ENCODE data around the gene TMEM117.

Gene TMEM117

DNA sequence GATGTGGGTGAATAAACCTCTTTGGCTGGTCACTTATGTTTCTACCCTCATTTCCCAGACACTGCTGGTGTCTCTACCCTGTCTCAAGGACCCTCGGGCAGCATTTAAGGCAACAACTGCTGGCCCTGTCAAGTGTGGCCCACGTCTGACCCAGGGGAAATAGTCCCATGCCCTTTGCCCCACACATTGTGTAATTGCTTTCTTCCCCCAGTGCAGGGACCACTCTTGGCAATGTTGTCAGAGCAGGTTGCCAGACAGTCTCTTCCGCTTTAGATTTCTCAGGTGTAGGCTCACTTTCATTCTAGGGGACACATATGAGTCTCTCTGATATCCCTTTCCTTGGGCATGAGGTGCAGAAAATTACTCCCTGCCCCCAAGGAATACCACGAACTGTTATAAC, 216.7 kb downstream of the TMEM117 start:
- Mint-ChIP-seq H3K27ac (no peak overlapping the region), H3K27me3 (no peaks in the 10 kb centered on the region), H3K4me3 (no peak overlapping the region), H3K9me3 (no peaks in the 10 kb centered on the region), H3K4me1 (ENCODE audit: low read depth) (no peaks in the 10 kb centered on the region), H3K36me3 (ENCODE audit: low read depth) (no peaks in the 10 kb centered on the region)
- intact Hi-C loops (cut with micrococcal nuclease): no loop called here

- no peak overlapping the region for H3K4me3 Mint-ChIP-seq
- H3K4me1 Mint-ChIP-seq (ENCODE audit: low read depth): no peaks in the 10 kb centered on the region
- no peak overlapping the region for H3K27ac Mint-ChIP-seq
- no peaks in the 10 kb centered on the region for H3K27me3 Mint-ChIP-seq
- intact Hi-C loops (cut with micrococcal nuclease): no loop called here
- no peaks in the 10 kb centered on the region for H3K9me3 Mint-ChIP-seq
- no peaks in the 10 kb centered on the region for H3K36me3 Mint-ChIP-seq (ENCODE audit: low read depth)
These were observed 217.8 kb downstream of the TMEM117 start for GRCh38 chr12:44053549-44054127.

- no peaks in the 10 kb centered on the region for H3K4me1 Mint-ChIP-seq (ENCODE audit: low read depth)
- H3K9me3 Mint-ChIP-seq: no peaks in the 10 kb centered on the region
- no peak overlapping the region for H3K4me3 Mint-ChIP-seq
- intact Hi-C loops (cut with micrococcal nuclease): no loop called here
- no peak overlapping the region for H3K27ac Mint-ChIP-seq
- H3K36me3 Mint-ChIP-seq (ENCODE audit: low read depth): no peaks in the 10 kb centered on the region
- no peaks in the 10 kb centered on the region for H3K27me3 Mint-ChIP-seq
These were observed 218.4 kb downstream of the TMEM117 start for GRCh38 chr12:44054281-44054680.

- H3K27me3 Mint-ChIP-seq: no peaks in the 10 kb centered on the region
- H3K4me3 Mint-ChIP-seq: no peak overlapping the region
- no peaks in the 10 kb centered on the region for H3K36me3 Mint-ChIP-seq (ENCODE audit: low read depth)
- no peak overlapping the region for H3K27ac Mint-ChIP-seq
- intact Hi-C loops (cut with micrococcal nuclease): no loop called here
- H3K4me1 Mint-ChIP-seq (ENCODE audit: low read depth): no peaks in the 10 kb centered on the region
- H3K9me3 Mint-ChIP-seq: no peaks in the 10 kb centered on the region
These were observed 222.5 kb downstream of the TMEM117 start for GRCh38 chr12:44058366-44058765.

- no peaks in the 10 kb centered on the region for H3K27me3 Mint-ChIP-seq
- intact Hi-C loops (cut with micrococcal nuclease): no loop called here
- no peaks in the 10 kb centered on the region for H3K36me3 Mint-ChIP-seq (ENCODE audit: low read depth)
- H3K4me1 Mint-ChIP-seq (ENCODE audit: low read depth): no peaks in the 10 kb centered on the region
- no peak overlapping the region for H3K4me3 Mint-ChIP-seq
- no peaks in the 10 kb centered on the region for H3K9me3 Mint-ChIP-seq
- H3K27ac Mint-ChIP-seq: no peak overlapping the region
These were observed 223.6 kb downstream of the TMEM117 start for GRCh38 chr12:44059476-44059875.

DNA sequence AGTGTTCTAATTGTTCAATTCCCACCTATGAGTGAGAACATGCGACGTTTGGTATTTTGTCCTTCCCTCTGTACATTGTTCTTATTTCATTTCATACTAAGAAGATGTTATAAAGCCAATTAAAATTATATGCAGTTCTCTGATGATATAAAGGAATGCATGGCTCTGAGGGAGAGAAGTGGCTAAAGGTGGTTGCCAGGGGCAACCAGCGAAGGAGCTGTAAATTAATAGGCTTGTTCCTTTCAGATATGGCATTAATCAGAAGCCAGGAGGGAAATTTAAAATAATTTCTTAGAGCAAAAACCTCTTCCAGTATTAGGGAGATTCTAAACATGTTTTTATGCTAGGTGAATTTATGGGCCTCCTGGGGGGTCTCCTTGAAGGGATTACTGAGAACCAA, 227.8 kb downstream of the TMEM117 start:
- H3K36me3 Mint-ChIP-seq (ENCODE audit: low read depth): no peaks in the 10 kb centered on the region
- no peaks in the 10 kb centered on the region for H3K9me3 Mint-ChIP-seq
- H3K27ac Mint-ChIP-seq: no peak overlapping the region
- H3K4me1 Mint-ChIP-seq (ENCODE audit: low read depth): no peaks in the 10 kb centered on the region
- no peaks in the 10 kb centered on the region for H3K27me3 Mint-ChIP-seq
- H3K4me3 Mint-ChIP-seq: no peak overlapping the region
- intact Hi-C loops (cut with micrococcal nuclease): no loop called here

- intact Hi-C loops (cut with micrococcal nuclease): no loop called here
- H3K27ac Mint-ChIP-seq: no peak overlapping the region
- no peaks in the 10 kb centered on the region for H3K27me3 Mint-ChIP-seq
- H3K4me3 Mint-ChIP-seq: no peak overlapping the region
- H3K9me3 Mint-ChIP-seq: no peaks in the 10 kb centered on the region
- H3K36me3 Mint-ChIP-seq (ENCODE audit: low read depth): no peaks in the 10 kb centered on the region
- no peaks in the 10 kb centered on the region for H3K4me1 Mint-ChIP-seq (ENCODE audit: low read depth)
These were observed 241.0 kb downstream of the TMEM117 start for GRCh38 chr12:44076871-44077270.

DNA sequence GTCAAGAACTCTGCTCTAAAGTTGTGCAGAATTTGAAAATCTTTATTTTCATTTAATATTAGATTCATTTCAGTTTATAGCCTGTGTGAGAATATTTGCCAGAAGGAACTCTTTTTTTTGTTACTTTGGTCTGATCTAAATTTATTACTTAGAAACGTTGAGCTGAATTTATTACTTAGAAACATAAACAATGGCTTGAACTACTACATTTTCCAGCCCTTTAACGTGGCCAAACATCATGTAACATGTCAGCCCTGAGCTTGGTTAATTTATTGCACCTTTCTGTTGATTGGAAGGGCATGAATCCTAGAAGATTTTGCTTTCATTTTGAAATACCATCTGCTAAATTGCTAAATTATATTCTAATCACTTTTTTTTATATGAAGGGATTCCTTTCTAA, 241.4 kb downstream of the TMEM117 start:
- intact Hi-C loops (cut with micrococcal nuclease): no loop called here
- Mint-ChIP-seq H3K36me3 (ENCODE audit: low read depth) (no peaks in the 10 kb centered on the region), H3K9me3 (no peaks in the 10 kb centered on the region), H3K4me3 (no peak overlapping the region), H3K27ac (no peak overlapping the region), H3K4me1 (ENCODE audit: low read depth) (no peaks in the 10 kb centered on the region), H3K27me3 (no peaks in the 10 kb centered on the region)

DNA sequence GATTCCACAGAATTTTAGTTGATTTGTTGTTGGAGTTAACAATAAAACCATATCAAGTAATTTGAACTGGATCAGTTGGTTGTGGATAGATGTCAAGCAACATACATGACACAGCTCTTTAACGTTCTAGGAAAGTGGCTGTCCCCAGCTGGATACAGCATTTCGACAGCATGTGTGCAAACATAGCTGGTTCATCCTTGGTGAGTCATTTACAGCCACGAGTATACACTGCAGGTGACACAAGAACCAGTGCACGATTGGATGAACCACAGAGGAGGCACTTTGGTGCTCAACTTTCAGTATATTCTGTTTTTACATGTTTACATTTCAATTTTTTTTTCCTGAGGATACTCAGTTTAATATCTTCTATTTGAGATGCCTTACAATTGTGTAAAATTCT, 242.4 kb downstream of the TMEM117 start:
- no peaks in the 10 kb centered on the region for H3K36me3 Mint-ChIP-seq (ENCODE audit: low read depth)

GRCh38 chr12:44088647-44089046, 252.8 kb downstream of the TMEM117 start:
- H3K27me3 Mint-ChIP-seq: no peaks in the 10 kb centered on the region
- no peak overlapping the region for H3K27ac Mint-ChIP-seq
- H3K4me1 Mint-ChIP-seq (ENCODE audit: low read depth): no peaks in the 10 kb centered on the region
- H3K4me3 Mint-ChIP-seq: no peak overlapping the region
- intact Hi-C loops (cut with micrococcal nuclease): no loop called here
- no peaks in the 10 kb centered on the region for H3K36me3 Mint-ChIP-seq (ENCODE audit: low read depth)
- H3K9me3 Mint-ChIP-seq: peaks cover 26% of the 10 kb centered on the region

More for the DNA sequence above, 242.4 kb downstream of the TMEM117 start:
- Mint-ChIP-seq H3K4me1 (ENCODE audit: low read depth) (no peaks in the 10 kb centered on the region), H3K9me3 (no peaks in the 10 kb centered on the region), H3K27ac (no peak overlapping the region), H3K4me3 (no peak overlapping the region), H3K27me3 (no peaks in the 10 kb centered on the region)
- intact Hi-C loops (cut with micrococcal nuclease): no loop called here

- Mint-ChIP-seq H3K9me3 (peaks cover 40% of the 10 kb centered on the region), H3K27ac (no peak overlapping the region), H3K4me1 (ENCODE audit: low read depth) (no peaks in the 10 kb centered on the region), H3K36me3 (ENCODE audit: low read depth) (no peaks in the 10 kb centered on the region), H3K27me3 (no peaks in the 10 kb centered on the region), H3K4me3 (no peak overlapping the region)
- intact Hi-C loops (cut with micrococcal nuclease): no loop called here
These were observed 256.2 kb downstream of the TMEM117 start for GRCh38 chr12:44091948-44092606.

DNA sequence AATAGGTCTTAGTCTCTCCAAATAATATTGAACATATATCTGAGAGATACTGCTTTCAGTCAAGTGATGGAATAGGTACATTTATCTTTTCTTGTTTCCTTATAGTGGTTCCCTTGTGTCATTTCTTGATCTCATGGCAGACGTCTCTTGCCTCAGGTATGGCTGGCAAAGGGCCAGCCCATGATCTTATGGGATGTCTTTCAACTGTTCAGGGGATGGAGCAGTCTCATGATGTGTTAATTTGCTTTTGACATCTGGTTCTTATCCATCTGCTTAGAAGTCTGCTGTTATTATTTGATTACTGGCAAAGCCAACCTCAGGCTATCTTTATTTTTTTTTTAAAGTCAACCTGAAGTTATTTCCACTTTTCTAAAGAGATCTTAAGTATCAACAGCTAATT, 262.9 kb downstream of the TMEM117 start:
- intact Hi-C loops (cut with micrococcal nuclease): no loop called here
- no peaks in the 10 kb centered on the region for H3K36me3 Mint-ChIP-seq (ENCODE audit: low read depth)
- no peak overlapping the region for H3K4me3 Mint-ChIP-seq
- H3K27ac Mint-ChIP-seq: no peak overlapping the region
- H3K27me3 Mint-ChIP-seq: no peaks in the 10 kb centered on the region
- H3K4me1 Mint-ChIP-seq (ENCODE audit: low read depth): no peaks in the 10 kb centered on the region
- peaks cover 48% of the 10 kb centered on the region for H3K9me3 Mint-ChIP-seq

- Mint-ChIP-seq H3K27ac (no peak overlapping the region), H3K9me3 (peaks cover 46% of the 10 kb centered on the region), H3K4me3 (no peak overlapping the region), H3K36me3 (ENCODE audit: low read depth) (no peaks in the 10 kb centered on the region), H3K27me3 (no peaks in the 10 kb centered on the region), H3K4me1 (ENCODE audit: low read depth) (no peaks in the 10 kb centered on the region)
- intact Hi-C loops (cut with micrococcal nuclease): no loop called here
These were observed 263.6 kb downstream of the TMEM117 start for GRCh38 chr12:44099486-44099885.

DNA sequence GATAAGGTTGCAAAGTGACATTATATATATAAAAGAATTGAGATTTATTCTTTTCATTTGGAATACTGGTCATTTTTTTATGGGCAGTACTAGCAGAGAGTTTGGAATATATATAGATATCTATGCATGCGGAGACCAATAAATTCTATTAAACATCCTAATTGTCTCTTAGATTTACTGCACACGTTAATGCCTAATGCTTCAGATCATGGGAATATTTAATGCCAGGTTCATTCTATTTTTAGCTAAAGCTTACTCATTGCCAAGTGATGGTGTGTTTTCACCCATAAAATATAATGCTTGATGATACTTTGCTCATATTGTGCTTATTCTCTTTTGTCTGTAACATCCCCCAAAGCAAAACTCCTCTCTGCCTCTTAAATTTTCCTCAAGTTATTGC, 264.4 kb downstream of the TMEM117 start:
- intact Hi-C loops (cut with micrococcal nuclease): no loop called here
- Mint-ChIP-seq H3K27me3 (no peaks in the 10 kb centered on the region), H3K9me3 (peaks cover 42% of the 10 kb centered on the region)

GRCh38 chr12:44101475-44101874, 265.6 kb downstream of the TMEM117 start:
- H3K4me3 Mint-ChIP-seq: no peak overlapping the region
- peaks cover 42% of the 10 kb centered on the region for H3K9me3 Mint-ChIP-seq
- H3K27ac Mint-ChIP-seq: no peak overlapping the region
- no peaks in the 10 kb centered on the region for H3K27me3 Mint-ChIP-seq
- no peaks in the 10 kb centered on the region for H3K4me1 Mint-ChIP-seq (ENCODE audit: low read depth)
- H3K36me3 Mint-ChIP-seq (ENCODE audit: low read depth): no peaks in the 10 kb centered on the region
- intact Hi-C loops (cut with micrococcal nuclease): no loop called here

More for the DNA sequence above, 264.4 kb downstream of the TMEM117 start:
- Mint-ChIP-seq H3K36me3 (ENCODE audit: low read depth) (no peaks in the 10 kb centered on the region), H3K4me1 (ENCODE audit: low read depth) (no peaks in the 10 kb centered on the region), H3K4me3 (no peak overlapping the region), H3K27ac (no peak overlapping the region)

All from dendritic cell treated with granulocyte-macrophage colony-stimulating factor and Interleukin-4, amounts not matched to agents 40 ng/mL and 50 ng/mL, for 4 days (primary cell).